ENCODE results near the gene ETFA. TPM values are rescaled to one million over a fixed set of nuclear protein-coding genes. Genes with fewer than 3 reads are reported as not detected.

Gene ETFA
- total RNA-seq, 1 experiment from 2014 or later = 84.4 TPM

DNA sequence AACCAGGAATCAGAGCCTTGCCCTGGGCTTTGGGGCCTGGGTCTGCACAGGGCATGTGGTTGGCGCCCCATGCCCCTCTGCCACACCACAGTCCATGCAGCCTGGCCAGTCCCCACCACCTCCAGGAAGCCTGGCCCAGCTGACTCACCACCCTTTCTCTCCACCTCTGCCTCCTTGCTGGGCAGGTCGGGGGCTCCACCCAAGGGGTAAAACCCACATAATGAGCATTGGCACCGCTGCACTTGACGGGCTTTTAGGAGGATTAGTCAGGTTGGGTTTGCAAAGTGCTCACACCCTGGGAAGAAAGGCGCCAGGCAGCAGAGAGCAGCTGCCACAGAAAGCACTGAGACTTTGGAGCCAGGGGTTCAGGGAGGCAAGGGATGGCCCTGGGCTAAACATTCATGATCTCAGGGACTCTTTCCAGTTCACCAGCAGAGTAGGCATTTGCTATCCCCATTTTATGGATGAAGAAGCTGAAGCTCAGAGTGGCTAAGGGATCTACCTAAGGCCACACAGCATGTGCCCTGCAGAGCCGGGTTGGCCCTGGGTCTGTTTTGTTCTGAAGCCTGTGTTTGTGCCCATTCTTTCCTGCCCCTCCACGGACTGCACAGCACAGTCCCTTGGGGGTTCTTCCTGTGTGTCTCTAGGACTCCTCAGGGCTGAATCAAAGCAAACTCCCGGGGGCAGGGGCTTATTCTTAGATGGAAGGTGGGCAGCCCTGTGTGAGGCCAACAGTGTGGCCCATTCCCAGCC, 113.4 kb downstream of the ETFA start:
- POLR2A ChIA-PET = no interaction called here
- H3K9me3 Mint-ChIP-seq = no peaks in the 10 kb centered on the region

More for the DNA sequence above, 113.4 kb downstream of the ETFA start:
- Mint-ChIP-seq H3K4me3 (no peak overlapping the region), H3K27ac (no peak overlapping the region), H3K27me3 (ENCODE audit: low read depth) (no peaks in the 10 kb centered on the region), H3K36me3 (no peaks in the 10 kb centered on the region), H3K4me1 (peaks cover 22% of the 10 kb centered on the region)
- no peak for DNase-seq (ENCODE audit: low spot score)
- no peak for TF ChIP-seq PRRX2 (CRISPR knock-in tag; IDR thresholded peaks at IDR 0.05)
- no peak for TF ChIP-seq OVOL2 (CRISPR knock-in tag; IDR thresholded peaks at IDR 0.05; ENCODE audit: borderline replicate concordance)
- no peak for TF ChIP-seq TCF7 (CRISPR knock-in tag; IDR thresholded peaks at IDR 0.05; ENCODE audit: low read depth)
- TF ChIP-seq, protein P1, sequence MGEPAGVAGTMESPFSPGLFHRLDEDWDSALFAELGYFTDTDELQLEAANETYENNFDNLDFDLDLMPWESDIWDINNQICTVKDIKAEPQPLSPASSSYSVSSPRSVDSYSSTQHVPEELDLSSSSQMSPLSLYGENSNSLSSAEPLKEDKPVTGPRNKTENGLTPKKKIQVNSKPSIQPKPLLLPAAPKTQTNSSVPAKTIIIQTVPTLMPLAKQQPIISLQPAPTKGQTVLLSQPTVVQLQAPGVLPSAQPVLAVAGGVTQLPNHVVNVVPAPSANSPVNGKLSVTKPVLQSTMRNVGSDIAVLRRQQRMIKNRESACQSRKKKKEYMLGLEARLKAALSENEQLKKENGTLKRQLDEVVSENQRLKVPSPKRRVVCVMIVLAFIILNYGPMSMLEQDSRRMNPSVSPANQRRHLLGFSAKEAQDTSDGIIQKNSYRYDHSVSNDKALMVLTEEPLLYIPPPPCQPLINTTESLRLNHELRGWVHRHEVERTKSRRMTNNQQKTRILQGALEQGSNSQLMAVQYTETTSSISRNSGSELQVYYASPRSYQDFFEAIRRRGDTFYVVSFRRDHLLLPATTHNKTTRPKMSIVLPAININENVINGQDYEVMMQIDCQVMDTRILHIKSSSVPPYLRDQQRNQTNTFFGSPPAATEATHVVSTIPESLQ (CRISPR knock-in tag; IDR thresholded peaks at IDR 0.05) = no peak
- TF ChIP-seq, protein P2, sequence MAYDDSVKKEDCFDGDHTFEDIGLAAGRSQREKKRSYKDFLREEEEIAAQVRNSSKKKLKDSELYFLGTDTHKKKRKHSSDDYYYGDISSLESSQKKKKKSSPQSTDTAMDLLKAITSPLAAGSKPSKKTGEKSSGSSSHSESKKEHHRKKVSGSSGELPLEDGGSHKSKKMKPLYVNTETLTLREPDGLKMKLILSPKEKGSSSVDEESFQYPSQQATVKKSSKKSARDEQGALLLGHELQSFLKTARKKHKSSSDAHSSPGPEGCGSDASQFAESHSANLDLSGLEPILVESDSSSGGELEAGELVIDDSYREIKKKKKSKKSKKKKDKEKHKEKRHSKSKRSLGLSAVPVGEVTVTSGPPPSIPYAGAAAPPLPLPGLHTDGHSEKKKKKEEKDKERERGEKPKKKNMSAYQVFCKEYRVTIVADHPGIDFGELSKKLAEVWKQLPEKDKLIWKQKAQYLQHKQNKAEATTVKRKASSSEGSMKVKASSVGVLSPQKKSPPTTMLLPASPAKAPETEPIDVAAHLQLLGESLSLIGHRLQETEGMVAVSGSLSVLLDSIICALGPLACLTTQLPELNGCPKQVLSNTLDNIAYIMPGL (CRISPR knock-in tag; IDR thresholded peaks at IDR 0.05) = no peak
- no peak for TF ChIP-seq IRF2 (CRISPR knock-in tag; IDR thresholded peaks at IDR 0.05; ENCODE audit: borderline replicate concordance, low read depth)
- TF ChIP-seq, protein P3, sequence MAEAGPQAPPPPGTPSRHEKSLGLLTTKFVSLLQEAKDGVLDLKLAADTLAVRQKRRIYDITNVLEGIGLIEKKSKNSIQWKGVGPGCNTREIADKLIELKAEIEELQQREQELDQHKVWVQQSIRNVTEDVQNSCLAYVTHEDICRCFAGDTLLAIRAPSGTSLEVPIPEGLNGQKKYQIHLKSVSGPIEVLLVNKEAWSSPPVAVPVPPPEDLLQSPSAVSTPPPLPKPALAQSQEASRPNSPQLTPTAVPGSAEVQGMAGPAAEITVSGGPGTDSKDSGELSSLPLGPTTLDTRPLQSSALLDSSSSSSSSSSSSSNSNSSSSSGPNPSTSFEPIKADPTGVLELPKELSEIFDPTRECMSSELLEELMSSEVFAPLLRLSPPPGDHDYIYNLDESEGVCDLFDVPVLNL (CRISPR knock-in tag; IDR thresholded peaks at IDR 0.05; ENCODE audit: borderline replicate concordance, low read depth) = no peak
- TF ChIP-seq, protein P4, sequence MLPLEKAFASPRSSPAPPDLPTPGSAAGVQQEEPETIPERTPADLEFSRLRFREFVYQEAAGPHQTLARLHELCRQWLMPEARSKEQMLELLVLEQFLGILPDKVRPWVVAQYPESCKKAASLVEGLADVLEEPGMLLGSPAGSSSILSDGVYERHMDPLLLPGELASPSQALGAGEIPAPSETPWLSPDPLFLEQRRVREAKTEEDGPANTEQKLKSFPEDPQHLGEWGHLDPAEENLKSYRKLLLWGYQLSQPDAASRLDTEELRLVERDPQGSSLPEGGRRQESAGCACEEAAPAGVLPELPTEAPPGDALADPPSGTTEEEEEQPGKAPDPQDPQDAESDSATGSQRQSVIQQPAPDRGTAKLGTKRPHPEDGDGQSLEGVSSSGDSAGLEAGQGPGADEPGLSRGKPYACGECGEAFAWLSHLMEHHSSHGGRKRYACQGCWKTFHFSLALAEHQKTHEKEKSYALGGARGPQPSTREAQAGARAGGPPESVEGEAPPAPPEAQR (CRISPR knock-in tag; IDR thresholded peaks at IDR 0.05) = no peak
- TF ChIP-seq, protein P5, sequence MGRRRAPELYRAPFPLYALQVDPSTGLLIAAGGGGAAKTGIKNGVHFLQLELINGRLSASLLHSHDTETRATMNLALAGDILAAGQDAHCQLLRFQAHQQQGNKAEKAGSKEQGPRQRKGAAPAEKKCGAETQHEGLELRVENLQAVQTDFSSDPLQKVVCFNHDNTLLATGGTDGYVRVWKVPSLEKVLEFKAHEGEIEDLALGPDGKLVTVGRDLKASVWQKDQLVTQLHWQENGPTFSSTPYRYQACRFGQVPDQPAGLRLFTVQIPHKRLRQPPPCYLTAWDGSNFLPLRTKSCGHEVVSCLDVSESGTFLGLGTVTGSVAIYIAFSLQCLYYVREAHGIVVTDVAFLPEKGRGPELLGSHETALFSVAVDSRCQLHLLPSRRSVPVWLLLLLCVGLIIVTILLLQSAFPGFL (CRISPR knock-in tag; IDR thresholded peaks at IDR 0.05; ENCODE audit: borderline replicate concordance) = no peak
- TF ChIP-seq TP53 (CRISPR knock-in tag; IDR thresholded peaks at IDR 0.05) = no peak
- no peak for TF ChIP-seq ZNF219 (CRISPR knock-in tag; IDR thresholded peaks at IDR 0.05; ENCODE audit: borderline replicate concordance)
- TF ChIP-seq, protein P6, sequence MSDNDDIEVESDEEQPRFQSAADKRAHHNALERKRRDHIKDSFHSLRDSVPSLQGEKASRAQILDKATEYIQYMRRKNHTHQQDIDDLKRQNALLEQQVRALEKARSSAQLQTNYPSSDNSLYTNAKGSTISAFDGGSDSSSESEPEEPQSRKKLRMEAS (CRISPR knock-in tag; IDR thresholded peaks at IDR 0.05) = no peak
- TF ChIP-seq FOXK1 (CRISPR knock-in tag; IDR thresholded peaks at IDR 0.05) = no peak
- TF ChIP-seq, protein P7, sequence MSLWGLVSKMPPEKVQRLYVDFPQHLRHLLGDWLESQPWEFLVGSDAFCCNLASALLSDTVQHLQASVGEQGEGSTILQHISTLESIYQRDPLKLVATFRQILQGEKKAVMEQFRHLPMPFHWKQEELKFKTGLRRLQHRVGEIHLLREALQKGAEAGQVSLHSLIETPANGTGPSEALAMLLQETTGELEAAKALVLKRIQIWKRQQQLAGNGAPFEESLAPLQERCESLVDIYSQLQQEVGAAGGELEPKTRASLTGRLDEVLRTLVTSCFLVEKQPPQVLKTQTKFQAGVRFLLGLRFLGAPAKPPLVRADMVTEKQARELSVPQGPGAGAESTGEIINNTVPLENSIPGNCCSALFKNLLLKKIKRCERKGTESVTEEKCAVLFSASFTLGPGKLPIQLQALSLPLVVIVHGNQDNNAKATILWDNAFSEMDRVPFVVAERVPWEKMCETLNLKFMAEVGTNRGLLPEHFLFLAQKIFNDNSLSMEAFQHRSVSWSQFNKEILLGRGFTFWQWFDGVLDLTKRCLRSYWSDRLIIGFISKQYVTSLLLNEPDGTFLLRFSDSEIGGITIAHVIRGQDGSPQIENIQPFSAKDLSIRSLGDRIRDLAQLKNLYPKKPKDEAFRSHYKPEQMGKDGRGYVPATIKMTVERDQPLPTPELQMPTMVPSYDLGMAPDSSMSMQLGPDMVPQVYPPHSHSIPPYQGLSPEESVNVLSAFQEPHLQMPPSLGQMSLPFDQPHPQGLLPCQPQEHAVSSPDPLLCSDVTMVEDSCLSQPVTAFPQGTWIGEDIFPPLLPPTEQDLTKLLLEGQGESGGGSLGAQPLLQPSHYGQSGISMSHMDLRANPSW (CRISPR knock-in tag; conservative IDR thresholded peaks at IDR 0.05; ENCODE audit: low read depth) = no peak
- TF ChIP-seq FOXP1 (CRISPR knock-in tag; IDR thresholded peaks at IDR 0.05; ENCODE audit: borderline replicate concordance) = no peak
- no peak for TF ChIP-seq JAZF1 (CRISPR knock-in tag; IDR thresholded peaks at IDR 0.05)
- TF ChIP-seq, protein P8, sequence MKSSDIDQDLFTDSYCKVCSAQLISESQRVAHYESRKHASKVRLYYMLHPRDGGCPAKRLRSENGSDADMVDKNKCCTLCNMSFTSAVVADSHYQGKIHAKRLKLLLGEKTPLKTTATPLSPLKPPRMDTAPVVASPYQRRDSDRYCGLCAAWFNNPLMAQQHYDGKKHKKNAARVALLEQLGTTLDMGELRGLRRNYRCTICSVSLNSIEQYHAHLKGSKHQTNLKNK (CRISPR knock-in tag; IDR thresholded peaks at IDR 0.05) = no peak
- TF ChIP-seq, protein P9, sequence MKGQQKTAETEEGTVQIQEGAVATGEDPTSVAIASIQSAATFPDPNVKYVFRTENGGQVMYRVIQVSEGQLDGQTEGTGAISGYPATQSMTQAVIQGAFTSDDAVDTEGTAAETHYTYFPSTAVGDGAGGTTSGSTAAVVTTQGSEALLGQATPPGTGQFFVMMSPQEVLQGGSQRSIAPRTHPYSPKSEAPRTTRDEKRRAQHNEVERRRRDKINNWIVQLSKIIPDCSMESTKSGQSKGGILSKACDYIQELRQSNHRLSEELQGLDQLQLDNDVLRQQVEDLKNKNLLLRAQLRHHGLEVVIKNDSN (CRISPR knock-in tag; IDR thresholded peaks at IDR 0.05) = no peak
- no peak for ATAC-seq
- CTCF ChIA-PET = interaction anchor here (1.4 to 3.5 kb wide), 2 partner anchors 12 to 31 kb away, joined by 3 to 15 read pairs; no protein-coding TSS in a partner anchor
